HG03175 (cell line): ENCODE results near the gene FBXO31.
A peak's percentile ranks its signal among the peaks of the same experiment; 100 is the strongest.

Experiments
- ATAC-seq: cut with Tn5 transposase; IDR thresholded peaks from one replicate; pipeline ENCODE4 v1.9.1; 2021; ENCODE audit warnings: mild to moderate bottlenecking, moderate library complexity; ENCODE audit not compliant: unreplicated experiment

Gene FBXO31, protein sequence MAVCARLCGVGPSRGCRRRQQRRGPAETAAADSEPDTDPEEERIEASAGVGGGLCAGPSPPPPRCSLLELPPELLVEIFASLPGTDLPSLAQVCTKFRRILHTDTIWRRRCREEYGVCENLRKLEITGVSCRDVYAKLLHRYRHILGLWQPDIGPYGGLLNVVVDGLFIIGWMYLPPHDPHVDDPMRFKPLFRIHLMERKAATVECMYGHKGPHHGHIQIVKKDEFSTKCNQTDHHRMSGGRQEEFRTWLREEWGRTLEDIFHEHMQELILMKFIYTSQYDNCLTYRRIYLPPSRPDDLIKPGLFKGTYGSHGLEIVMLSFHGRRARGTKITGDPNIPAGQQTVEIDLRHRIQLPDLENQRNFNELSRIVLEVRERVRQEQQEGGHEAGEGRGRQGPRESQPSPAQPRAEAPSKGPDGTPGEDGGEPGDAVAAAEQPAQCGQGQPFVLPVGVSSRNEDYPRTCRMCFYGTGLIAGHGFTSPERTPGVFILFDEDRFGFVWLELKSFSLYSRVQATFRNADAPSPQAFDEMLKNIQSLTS

DNA sequence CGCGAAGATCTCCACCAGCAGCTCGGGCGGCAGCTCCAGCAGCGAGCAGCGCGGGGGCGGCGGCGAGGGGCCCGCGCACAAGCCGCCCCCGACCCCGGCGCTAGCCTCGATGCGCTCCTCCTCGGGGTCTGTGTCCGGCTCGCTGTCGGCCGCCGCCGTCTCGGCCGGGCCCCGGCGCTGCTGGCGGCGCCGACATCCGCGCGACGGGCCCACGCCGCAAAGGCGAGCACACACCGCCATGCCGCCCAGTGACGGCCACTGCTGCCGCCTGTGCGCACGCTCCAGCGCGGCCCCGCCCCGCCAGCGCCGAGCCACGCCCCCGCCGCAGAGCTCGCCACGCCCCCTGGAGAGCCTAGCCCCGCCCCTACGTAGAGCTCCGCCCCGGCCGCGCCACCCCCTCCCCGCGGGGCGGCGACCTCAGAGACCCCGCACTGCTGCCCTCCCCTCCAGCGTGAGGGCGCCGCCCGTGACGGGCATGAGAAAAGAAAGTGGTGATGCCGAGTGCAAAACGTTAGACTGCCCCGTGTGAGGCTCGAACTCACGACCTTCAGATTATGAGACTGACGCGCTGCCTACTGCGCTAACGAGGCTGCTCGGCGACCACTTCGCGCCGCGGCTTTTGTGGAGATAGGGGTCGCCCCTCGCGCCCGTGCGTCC, at the start of gene FBXO31:
Gene FBXO31 (minus strand): TSS at position 272 of the 657 bp plus-strand sequence. CDS start 32 bp downstream, at position 240.
- ATAC-seq, result peak; percentile 50

DNA sequence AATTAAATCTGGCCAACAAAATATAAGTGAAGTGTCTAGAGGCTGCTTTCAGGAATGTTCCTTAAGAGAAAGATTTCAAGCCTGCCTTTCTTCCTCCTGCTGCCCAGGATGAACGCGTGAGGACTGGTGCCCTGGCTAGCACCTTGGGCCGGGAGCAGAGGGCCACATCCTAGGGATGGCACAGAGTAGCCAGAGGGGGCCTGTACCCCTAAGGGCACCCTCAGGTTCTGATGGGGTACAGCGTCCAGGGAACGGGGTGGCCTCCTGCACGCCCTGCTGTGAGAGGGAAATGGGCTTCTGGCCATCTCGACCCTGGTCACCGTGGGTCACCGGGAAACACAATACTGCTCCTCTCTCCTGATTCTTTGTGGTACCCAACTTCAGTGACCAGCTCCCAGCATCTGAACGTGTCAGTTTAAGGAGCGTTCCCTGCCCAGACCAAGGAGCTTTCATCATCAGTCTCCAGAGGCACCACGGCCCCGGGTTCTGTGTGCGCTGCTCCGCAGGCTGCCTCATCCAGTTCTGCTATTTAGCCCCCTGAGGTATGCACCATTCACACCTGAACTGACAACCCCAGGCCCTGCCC, 48.8 kb upstream of the FBXO31 start:
- ATAC-seq, result no peak

DNA sequence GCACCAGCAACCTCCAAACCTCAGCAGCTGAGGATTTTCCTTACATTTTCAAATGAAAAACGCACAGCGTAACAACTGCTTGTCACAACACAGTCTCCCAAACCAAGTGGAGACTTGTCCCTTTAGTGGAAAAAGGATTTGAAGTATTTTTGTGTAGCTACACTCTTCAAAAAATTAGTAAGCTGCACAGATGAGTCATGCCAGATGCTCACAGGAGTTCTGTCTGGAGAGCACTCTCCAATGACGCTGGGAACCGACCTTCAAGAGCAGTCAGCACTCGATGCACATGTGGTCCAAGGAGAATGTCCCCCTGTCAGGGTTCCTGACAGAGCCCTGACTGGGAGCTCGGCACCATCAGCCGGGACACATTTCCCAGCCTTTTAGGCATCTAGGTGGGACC, 48.4 kb upstream of the FBXO31 start:
- no peak for ATAC-seq

DNA sequence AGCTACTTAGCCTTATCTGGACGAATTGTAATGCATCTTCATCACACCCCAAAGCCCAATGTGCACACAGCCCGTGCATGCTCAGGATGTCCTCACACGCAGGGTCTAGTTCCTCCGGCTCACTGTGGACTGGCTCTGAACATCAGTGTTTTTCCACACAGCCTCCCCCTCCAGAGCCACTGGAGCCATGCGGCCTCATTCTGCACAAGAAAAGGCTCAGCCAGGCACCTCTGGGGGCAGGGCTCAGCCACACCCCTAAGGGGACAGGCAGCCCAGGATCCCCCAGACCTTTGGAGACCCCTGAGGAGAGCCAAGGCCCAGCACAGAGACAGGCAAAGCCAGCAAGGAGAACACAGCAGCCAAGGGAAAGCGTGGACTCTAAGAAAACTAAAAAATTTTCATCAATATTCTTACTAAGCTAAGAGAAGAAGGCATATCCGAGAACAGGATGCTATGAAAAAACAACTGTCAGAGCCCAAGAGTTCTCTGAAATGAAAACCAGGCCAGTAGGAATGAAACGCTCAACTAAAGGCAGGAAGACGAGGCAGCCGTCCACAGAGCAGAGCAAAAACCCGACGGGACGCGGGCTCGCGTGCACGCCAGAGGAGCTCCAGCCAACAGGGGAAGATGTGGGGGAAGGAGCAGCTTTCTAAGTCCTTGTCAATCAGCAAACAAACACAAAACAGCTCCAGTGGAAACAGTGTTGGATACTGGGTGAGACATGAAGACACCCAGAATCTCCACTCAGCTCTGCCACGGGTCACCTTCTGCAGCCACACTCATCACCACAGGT, 43.0 kb upstream of the FBXO31 start:
- no peak for ATAC-seq

DNA sequence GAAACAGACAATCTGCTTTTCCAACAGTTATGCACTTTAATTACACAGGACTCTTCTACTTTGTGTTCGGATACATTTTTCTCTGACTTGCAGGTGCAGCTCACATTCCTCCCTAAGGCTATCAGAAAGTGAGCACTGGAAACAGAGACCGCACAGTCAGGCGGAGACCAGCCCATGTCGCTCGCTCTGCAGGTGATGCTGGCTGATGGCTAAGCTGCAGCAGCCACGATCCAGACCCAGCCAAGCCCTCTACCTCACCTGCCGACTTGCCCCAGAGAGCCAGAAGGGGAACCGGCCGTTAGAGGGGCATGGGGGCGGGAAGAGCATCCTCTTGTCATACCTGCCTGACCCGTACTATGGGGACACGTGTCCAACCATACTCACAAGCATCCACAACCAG, 42.4 kb upstream of the FBXO31 start:
- no peak for ATAC-seq

DNA sequence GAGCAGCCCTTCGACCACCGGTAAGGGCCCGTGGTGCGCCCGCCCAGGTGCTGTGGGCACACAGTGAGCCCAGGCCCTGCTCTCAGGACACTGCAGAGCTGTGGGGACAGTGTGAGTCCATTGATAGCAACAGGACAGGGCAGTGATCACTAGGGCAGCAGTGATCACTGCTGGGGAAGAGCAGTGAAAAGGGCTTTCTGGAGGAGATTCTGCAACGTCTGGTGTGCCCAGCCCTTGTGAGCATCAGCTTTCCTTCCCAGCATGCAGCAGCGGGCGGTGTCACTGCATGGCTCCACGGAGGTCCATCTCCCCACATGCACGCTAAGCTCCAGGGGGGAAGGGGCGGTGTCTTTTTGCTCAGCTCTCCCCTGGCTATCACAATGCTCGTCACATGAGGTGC, 40.7 kb upstream of the FBXO31 start:
- ATAC-seq, result no peak

DNA sequence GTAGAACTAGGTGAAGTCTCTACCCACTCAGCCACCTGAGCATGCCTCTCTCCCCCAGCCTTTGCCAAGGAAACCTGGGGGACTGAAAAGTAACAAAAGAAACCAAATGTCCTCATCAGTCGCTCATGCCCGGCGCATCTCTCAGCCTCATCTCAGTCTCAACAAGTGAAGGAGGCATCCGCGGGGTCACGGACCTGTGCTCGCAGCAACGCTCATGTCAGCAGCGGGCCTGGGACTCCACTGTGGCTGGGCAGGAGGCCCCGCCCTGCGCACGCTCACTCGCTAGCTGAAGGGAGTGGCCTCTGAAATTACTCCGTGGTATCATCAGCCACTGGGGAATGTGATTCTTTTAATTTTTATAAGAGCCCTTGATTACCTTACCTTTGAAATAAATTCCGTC, 39.9 kb upstream of the FBXO31 start:
- no peak for ATAC-seq

DNA sequence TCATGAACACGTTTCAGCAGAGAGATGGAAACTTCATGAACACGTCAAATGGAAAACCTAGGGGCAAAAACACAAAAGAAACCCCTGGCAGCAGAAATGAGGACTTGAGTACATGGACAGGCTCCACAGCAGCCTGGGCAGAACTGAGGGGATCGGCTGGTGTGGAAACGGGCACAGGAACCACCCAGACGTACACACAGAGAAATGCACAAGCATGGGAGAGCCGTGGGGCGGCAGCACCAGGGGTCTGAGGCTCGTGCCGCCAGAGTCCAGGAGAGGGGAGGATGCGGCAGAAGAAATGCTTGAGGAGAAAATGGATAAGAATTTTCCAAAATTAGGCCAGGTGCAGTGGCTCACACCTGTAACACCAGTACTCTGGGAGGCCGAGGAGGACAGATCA, 38.5 kb upstream of the FBXO31 start:
- no peak for ATAC-seq

DNA sequence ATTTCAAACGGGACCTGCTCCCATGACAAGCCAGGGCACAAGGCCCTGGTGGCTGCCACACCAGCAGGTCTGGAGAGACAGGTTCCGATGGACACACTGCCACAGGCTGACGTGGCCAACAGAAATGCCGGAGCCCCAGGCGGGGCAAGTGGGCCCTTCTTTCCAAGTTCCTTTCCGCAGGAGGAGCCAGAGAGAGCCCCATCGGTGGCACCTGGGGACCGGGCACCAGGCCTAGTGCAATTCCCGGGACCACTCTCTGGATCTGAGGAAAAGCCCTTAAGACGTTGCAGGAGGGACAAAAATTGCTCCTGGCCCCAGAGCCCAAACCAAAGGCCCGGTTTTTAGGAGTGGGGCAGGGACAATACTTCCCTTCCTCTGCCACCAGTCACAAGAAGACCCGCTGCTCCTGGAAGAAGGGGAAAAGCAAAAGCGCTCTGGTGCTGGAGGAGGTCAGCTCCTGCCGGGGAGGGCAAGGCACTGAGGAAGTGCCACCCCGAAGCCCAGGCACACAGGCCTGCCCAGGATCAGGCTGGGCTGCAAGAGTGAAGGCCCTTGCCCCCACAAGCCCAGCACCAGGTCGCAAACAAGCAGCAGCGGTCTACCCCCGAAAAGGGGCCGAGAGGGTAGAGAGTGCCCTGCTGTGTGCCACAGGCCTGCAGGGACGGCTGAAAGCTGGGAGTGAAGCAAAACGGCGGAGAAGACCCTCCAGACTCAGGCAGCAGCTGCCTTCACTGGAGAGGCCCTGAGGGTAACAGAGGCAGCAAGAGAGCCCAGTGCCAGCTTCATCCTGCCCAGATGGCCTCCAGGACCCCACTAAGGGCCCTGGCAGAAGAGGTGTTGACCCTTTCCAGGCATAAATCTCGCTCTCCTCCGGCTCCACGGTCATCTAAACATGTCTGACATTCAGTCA, 37.7 kb upstream of the FBXO31 start:
- ATAC-seq, result no peak

DNA sequence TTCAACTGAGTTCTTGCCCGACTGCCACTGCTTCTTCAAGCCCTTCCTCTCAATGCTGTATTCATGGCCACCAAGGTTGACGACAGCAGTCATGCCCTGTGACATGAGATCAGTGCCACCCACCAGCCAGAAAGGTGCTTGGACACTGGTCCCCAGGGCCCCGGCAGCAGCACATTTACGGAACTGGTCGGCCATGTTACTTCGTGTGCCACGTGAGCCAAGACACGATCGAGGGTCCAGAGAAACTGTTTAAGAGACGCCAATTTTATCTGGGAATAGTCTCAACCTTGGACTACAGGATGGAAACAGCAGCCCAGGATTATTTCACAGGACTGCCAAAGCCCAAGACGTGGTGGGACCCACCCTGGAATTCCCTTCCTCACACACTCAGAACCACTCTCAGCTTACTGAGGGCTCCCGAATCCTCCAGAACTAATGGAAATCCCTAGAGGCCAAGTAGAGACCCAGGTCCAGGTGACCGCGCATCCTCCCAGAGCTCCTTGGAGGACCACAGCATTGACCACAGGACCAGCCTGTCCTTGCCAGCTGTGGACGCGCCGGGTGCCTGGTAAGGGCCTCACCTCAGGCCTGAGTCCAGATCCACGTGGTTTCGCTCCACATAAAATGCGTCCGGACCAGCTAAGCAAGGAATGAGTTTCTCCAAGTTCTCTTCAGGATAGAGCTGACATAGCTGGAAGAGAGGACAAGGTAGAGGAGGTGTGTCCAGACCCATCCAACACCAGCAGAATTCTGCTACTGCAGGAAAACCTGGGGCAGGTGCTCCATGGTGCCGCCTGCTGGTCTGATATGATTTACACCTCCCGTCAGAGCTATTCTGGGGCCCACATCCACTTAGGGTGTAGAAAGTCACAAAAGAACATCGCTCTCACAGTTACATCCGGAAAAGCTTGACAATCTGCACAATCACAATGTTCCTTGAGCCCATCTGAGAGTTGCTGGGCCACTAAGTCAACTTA, 36.7 kb upstream of the FBXO31 start:
- no peak for ATAC-seq

DNA sequence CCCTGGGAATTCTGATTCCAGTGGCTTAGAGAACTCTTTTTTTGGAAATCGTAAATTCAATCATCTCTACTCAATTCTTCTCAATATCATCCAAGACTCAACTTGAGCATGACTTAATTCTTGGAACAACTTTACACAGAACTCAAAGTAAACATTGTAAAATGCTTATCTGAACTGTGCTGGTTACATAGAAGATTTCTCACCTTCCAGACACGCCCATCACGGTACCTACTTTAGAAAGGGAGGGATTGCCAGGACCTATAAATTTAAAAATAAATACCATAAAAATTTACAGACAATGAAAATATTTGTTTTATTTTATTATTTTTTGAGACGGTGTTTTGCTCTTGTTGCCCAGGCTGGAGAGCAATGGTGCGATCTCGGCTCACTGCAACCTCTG, 35.1 kb upstream of the FBXO31 start:
- no peak for ATAC-seq

DNA sequence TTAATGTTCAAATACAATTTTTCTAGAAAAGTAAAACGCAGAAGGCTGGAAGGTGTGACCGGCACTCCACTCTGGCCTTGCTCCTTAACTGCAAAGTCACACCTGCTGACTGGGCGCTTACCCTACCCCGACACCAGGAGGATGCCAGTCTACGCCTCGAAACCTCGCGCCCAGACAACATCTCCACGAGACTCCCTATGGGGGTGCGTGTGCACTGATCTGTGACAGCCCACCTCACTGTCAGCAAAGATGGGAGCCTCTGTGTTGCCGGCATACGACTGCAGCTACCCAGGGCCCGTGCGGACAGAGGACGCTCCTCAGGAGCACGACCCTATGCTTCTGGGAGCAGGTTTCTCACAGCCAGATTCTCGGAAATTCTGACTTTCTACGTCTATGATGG, 34.6 kb upstream of the FBXO31 start:
- ATAC-seq, result no peak

DNA sequence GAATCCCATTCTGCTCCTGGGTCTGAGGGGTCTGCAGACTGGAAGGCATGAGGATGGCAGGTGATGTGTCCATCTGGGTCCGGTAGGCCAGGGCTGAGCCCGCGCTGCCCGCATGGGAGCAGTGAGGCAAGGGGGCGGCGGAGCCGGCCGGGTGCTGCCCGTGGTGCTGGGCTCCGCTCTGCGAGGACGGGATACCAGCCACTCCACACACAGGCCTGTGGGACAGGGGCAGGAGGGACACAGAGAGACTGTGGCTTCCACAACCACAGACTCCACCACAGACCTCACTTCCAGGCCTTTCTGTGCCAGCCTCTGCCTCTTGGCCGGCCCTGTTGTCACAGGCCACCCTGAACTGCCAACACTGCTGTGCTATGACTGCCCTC, 33.9 kb upstream of the FBXO31 start:
- no peak for ATAC-seq

DNA sequence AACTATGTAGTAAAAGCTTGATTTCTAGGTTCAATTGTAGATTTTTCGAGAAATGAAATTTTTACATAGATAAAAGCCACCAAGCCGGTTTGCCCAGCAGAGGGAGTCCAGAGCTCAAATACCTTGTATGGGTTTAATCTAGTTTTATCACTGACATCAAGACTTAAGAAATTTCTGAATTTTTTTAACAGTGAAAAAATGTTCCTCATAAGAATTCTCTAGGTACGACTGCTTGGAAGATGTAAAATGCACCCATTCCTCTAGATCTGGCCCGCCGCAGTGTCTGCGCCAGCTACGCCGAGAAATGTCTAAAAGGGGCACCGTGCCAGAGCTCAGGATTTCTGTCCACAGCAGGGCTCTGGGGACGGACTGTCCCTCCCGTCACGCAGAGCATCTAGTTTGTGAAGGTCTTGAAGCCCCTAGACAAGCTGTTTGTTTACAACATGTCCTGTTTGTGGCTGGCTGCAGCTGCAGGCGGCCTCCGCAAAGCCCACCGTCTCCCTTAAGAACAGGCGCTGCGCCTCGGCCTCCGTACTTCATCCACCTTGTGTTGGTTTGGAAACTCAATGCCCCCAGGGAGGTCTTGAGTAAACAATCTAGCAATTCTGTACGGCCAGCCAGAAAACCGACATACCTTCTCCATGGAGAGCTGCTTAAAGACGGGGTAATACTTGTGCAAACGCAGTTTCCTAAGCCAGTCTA, 33.4 kb upstream of the FBXO31 start:
- no peak for ATAC-seq

DNA sequence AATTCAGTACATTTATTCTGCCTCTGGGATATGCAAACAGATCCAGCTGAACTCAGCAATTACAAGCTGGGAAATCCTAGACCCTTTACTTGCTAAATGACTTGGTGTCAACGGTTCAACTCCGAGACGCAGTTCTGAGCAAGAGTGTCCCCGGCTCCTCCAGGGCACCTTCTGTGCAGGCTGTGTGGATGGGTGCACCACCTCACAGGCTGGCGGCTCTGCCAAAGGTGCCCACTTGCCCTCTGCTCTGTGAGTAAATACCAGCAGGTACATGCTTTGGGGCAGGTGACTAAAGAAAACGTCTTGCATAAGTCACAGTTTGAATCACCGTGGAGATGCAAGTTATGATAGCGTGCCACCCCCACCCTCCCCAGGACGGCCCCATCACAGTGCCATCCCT, 31.9 kb upstream of the FBXO31 start:
- no peak for ATAC-seq

DNA sequence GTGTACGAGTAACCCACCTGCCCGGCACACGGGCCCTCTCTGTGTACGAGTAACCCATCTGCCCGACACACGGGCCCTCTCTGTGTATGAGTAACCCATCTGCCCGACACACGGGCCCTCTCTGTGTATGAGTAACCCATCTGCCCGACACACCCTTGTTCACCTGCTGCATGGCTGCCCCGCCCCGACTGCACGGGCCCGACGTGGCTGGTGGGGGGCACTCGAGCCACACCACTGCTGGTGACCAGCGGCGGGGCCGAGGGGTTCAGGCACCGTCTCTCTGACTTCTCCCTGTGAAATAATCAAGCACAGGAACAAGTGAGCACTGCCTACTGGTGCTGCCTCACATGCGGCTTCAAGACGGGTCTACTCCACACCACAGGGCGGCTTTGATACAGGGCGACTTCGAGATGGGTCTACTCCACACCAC, 30.7 kb upstream of the FBXO31 start:
- ATAC-seq, result no peak

DNA sequence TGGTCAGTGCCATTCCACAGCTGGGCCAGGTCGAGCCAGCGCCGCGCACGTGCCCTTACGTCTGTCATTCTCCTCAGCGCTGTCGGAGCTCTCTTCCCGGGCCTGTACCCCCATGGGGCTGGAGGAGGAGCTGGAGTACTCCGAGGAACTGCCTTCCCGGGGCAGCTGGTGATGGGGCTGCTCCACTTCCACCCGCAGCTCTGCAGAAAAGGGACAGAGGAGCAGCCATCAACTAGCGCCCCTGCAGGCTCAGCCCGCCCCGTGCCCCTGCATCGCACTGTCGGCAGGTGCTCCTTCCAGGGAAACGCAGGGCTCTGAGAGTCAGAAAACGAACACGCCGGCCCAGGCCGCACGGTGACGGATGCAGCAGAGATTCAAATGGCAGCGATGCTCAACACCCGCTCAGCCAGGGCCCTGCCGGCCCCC, 29.4 kb upstream of the FBXO31 start:
- ATAC-seq, result no peak

DNA sequence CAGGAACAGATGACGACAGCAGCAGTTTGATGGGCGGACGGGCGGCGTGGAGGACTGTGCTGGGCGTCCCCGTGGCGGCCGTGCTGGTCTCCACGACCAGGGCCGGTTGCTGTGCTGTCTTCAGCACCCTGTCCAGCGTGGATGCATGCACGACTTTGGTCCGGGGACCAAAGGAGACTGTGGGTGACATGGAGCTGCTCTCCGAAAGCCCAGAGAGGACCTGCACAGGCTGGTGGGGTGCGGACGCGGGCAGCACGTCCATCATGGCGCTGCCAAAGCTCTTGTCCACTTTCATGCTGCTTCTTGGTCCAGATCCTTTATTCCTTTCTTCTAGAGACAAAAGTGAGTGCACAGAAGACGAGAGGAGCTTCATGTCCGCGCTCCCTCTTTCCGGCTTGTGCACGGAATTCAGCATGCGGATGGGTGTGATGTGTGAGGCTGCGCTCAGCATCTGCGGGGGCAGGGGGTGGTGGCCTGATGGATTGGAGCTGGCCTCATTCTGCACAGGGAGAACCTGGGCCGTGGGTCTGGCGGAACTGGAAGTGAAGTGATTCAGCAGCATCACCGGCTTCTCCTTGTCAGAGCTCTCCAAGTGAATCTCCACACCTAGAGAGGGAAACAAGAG, 28.9 kb upstream of the FBXO31 start:
- ATAC-seq, result no peak
